IMR-90 (cell line): ENCODE measurements around the gene OR8S1. TPM values are rescaled to one million over a fixed set of nuclear protein-coding genes. Genes with fewer than 3 reads are reported as not detected.

Experiments
- ATAC-seq: fragments of 200-7000 bp; cut with Tn5 transposase; 2 replicates; pipeline ENCODE4 v1.9.1; 2020; ENCODE audit warnings: low read depth, mild to moderate bottlenecking, moderate library complexity
- Bru-seq: library from RNA; stranded (reverse); fragments of 400-500 nt; gene quantifications from one replicate; lab custom pipeline; 2021; lab: Mats Ljungman, UMichigan
- BruChase-seq, 2 experiments: library from RNA; stranded (reverse); fragments of 400-500 nt; gene quantifications; one replicate each; lab custom pipeline; 2021; lab: Mats Ljungman, UMichigan
- BruUV-seq: library from RNA; stranded (reverse); fragments of 400-500 nt; replicated peaks from 2 replicates; lab custom pipeline; 2021; lab: Mats Ljungman, UMichigan
- CTCF ChIA-PET: fragments of 300-600 bp; formaldehyde crosslinking; extraction: SDS; loops from one replicate; lab custom pipeline; 2021; ENCODE audit warnings: antibody characterized with exemption; lab: Yijun Ruan, JAX
- POLR2A ChIA-PET: fragments of 300-600 bp; sonication (Branson Sonifier 250); formaldehyde crosslinking; loops from one replicate; lab custom pipeline; 2022; ENCODE audit warnings: antibody characterized with exemption; ENCODE audit not compliant: unreplicated experiment; lab: Charles Lee
- DNase-seq: peaks from one replicate; pipeline ENCODE4 v3.0.0; 2013
- H2AFZ ChIP-seq: replicated peaks from 2 replicates; pipeline ENCODE3; 2013; ENCODE audit warnings: low read length, mild to moderate bottlenecking; ENCODE audit not compliant: poor library complexity
- H2AK5ac ChIP-seq: 2 replicates; pipeline ENCODE4 v1.6.1; 2013; ENCODE audit warnings: low read depth, low read length, inconsistent platforms
- H2AK9ac ChIP-seq: replicated peaks from 2 replicates; pipeline ENCODE3; 2013; ENCODE audit warnings: mild to moderate bottlenecking, low read depth, low read length, moderate library complexity; ENCODE audit not compliant: poor library complexity
- H2BK120ac ChIP-seq: 2 replicates; pipeline ENCODE4 v1.6.1; 2013; ENCODE audit warnings: low read depth, low read length, inconsistent platforms
- H2BK15ac ChIP-seq: 3 replicates; pipeline ENCODE4 v1.6.1; 2013; ENCODE audit warnings: low read depth, low read length, inconsistent platforms
- H2BK20ac ChIP-seq: 2 replicates; pipeline ENCODE4 v1.6.1; 2013; ENCODE audit warnings: low read depth, mild to moderate bottlenecking, inconsistent platforms, low read length, moderate library complexity
- H2BK5ac ChIP-seq: 2 replicates; pipeline ENCODE4 v1.6.1; 2013; ENCODE audit warnings: mild to moderate bottlenecking, low read depth, low read length, inconsistent platforms; ENCODE audit not compliant: poor library complexity, severe bottlenecking
- H3K14ac ChIP-seq: replicated peaks from 2 replicates; pipeline ENCODE4 v1.6.1; 2013; ENCODE audit warnings: low read depth, low read length, inconsistent platforms
- H3K18ac ChIP-seq: 2 replicates; pipeline ENCODE4 v1.6.1; 2013; ENCODE audit warnings: low read depth, low read length, control low read depth
- H3K23ac ChIP-seq: 2 replicates; pipeline ENCODE4 v1.6.1; 2013; ENCODE audit warnings: low read depth, low read length, inconsistent platforms
- H3K27ac ChIP-seq: 2 replicates; pipeline ENCODE4 v1.5.1; 2013; ENCODE audit warnings: mild to moderate bottlenecking, control low read depth, low read length; ENCODE audit not compliant: insufficient read depth
- H3K27me3 ChIP-seq: 2 replicates; pipeline ENCODE4 v1.6.1; 2013; ENCODE audit warnings: low read length; ENCODE audit not compliant: control insufficient read depth, insufficient read depth
- H3K36me3 ChIP-seq: 2 replicates; pipeline ENCODE4 v1.6.1; 2013; ENCODE audit warnings: low read length, mixed read lengths; ENCODE audit not compliant: control insufficient read depth, insufficient read depth
- H3K4ac ChIP-seq: 2 replicates; pipeline ENCODE4 v1.6.1; 2013; ENCODE audit warnings: low read depth, low read length, inconsistent platforms
- H3K4me1 ChIP-seq: 2 replicates; pipeline ENCODE4 v1.6.1; 2013; ENCODE audit warnings: low read length, mixed read lengths; ENCODE audit not compliant: control insufficient read depth, insufficient read depth
- H3K4me2 ChIP-seq: 2 replicates; pipeline ENCODE4 v1.6.1; 2013; ENCODE audit warnings: low read depth, mild to moderate bottlenecking, control low read depth, low read length, moderate library complexity
- H3K4me3 ChIP-seq: 2 replicates; pipeline ENCODE4 v1.5.1; 2013; ENCODE audit warnings: low read depth, mild to moderate bottlenecking, control low read depth, low read length, moderate library complexity; ENCODE audit not compliant: insufficient read depth
- H3K56ac ChIP-seq: 2 replicates; pipeline ENCODE4 v1.6.1; 2013; ENCODE audit warnings: low read length, inconsistent platforms; ENCODE audit not compliant: insufficient read depth; ENCODE audit errors: extremely low read depth
- H3K79me1 ChIP-seq, 2 experiments: 2 replicates each; pipeline ENCODE4 v1.6.1; 2013; ENCODE audit warnings: low read length in 2 of 2, inconsistent platforms in 1 of 2, low read depth in 1 of 2
- H3K9ac ChIP-seq: 2 replicates; pipeline ENCODE4 v1.6.1; 2013; ENCODE audit warnings: low read depth, low read length, control low read depth
- H3K9me1 ChIP-seq: 2 replicates; pipeline ENCODE4 v1.6.1; 2013; ENCODE audit warnings: low read length, inconsistent platforms; ENCODE audit not compliant: insufficient read depth
- H3K9me3 ChIP-seq: 2 replicates; pipeline ENCODE4 v1.6.1; 2013; ENCODE audit warnings: low read length; ENCODE audit not compliant: control insufficient read depth, insufficient read depth
- H4K20me1 ChIP-seq: 2 replicates; pipeline ENCODE4 v1.6.1; 2013; ENCODE audit warnings: low read length, inconsistent platforms; ENCODE audit not compliant: insufficient read depth
- H4K5ac ChIP-seq: 2 replicates; pipeline ENCODE4 v1.6.1; 2013; ENCODE audit warnings: mild to moderate bottlenecking, low read depth, low read length, control low read depth
- H4K8ac ChIP-seq, 2 experiments: 2 replicates each; pipeline ENCODE4 v1.6.1; 2013; ENCODE audit warnings: low read depth in 2 of 2, low read length in 2 of 2, control low read depth in 1 of 2, inconsistent platforms in 1 of 2
- H4K91ac ChIP-seq: 2 replicates; pipeline ENCODE4 v1.6.1; 2013; ENCODE audit warnings: low read depth, low read length, inconsistent platforms; ENCODE audit not compliant: insufficient read depth
- BHLHE40 ChIP-seq: fragments of 150-350 bp; IDR thresholded peaks from 2 replicates; pipeline ENCODE4 v1.6.1; 2016; ENCODE audit warnings: mild to moderate bottlenecking, low read depth, low read length
- CHD1 ChIP-seq: IDR thresholded peaks from 2 replicates; pipeline ENCODE4 v1.6.1; 2012; ENCODE audit warnings: low read depth, low read length, improper control_type of control experiment
- MAFK ChIP-seq: IDR thresholded peaks from 2 replicates; pipeline ENCODE4 v1.6.1; 2012; ENCODE audit warnings: low read depth, low read length, improper control_type of control experiment
- NFE2L2 ChIP-seq: fragments of 150-350 bp; IDR thresholded peaks from 2 replicates; pipeline ENCODE4 v1.6.1; 2016; ENCODE audit warnings: low read depth, mild to moderate bottlenecking, low read length
- POLR2A ChIP-seq: IDR thresholded peaks from 2 replicates; pipeline ENCODE4 v1.6.1; 2012; ENCODE audit warnings: mild to moderate bottlenecking, low read depth, low read length
- RFX5 ChIP-seq: IDR thresholded peaks from 2 replicates; pipeline ENCODE4 v1.8.0; 2012; ENCODE audit warnings: low read depth, mild to moderate bottlenecking, low read length, moderate library complexity
- SMC3 ChIP-seq: fragments of 150-350 bp; IDR thresholded peaks from 2 replicates; pipeline ENCODE4 v1.6.1; 2016; ENCODE audit warnings: low read depth, mild to moderate bottlenecking, antibody characterized with exemption, low read length, moderate library complexity
- WGBS, 2 experiments: methylation state at CpG; one replicate each; pipeline versions ENCODE4 v1.1.5 to v1.1.7; 2013; ENCODE audit warnings: missing lambda C conversion rate in 2 of 2; ENCODE audit not compliant: insufficient read length in 1 of 2; ENCODE audit errors: extremely low coverage in 2 of 2; 5-methylcytosine and 5-hydroxymethylcytosine counted together
- dilution Hi-C: fragments of 300-500 bp; cut with HindIII; formaldehyde crosslinking; loops from one replicate; pipeline ENCODE4 v1.14.3; 2018; ENCODE audit warnings: low sequenced_read_pairs; ENCODE audit not compliant: unreplicated experiment
- in situ Hi-C: fragments of 300-500 bp; cut with MboI; formaldehyde crosslinking; loops from 3 replicates; pipeline ENCODE4 v1.14.3; 2019; ENCODE audit warnings: low sequenced_read_pairs, inconsistent platforms, mixed read lengths
- intact Hi-C: fragments of 100-400 bp; cut with micrococcal nuclease; formaldehyde crosslinking; loops from 2 replicates; pipeline ENCODE4 v1.10.0; 2022
- long read RNA-seq: library from polyadenylated mRNA; unstranded; transcript quantifications from one replicate; pipeline ENCODE4 v2.0.0, GENCODE V29; 2021; ENCODE audit not compliant: unreplicated experiment
- polyA plus RNA-seq, 3 experiments: library from polyadenylated mRNA; depleted of rRNA; stranded (reverse); fragments of >200 nt; gene quantifications; 2 replicates each; pipeline ENCODE4 v1.2.3, GENCODE V29; 2012; ENCODE audit warnings: low replicate concordance in 1 of 3
- total RNA-seq: library from RNA; depleted of rRNA; stranded (reverse); fragments of >200 nt; gene quantifications from 2 replicates; pipeline ENCODE4 v1.2.3, GENCODE V29; 2012; rRNA removed
- TF ChIP-seq, protein P1 (sequence below): fragments of 150-350 bp; IDR thresholded peaks from 2 replicates; pipeline ENCODE4 v1.6.1; 2017; ENCODE audit warnings: mild to moderate bottlenecking, antibody characterized with exemption, low read length, low read depth
- TF ChIP-seq, protein P2 (sequence below): conservative IDR thresholded peaks from 2 replicates; pipeline ENCODE4 v1.5.1; 2012; ENCODE audit warnings: mild to moderate bottlenecking, low read depth, low read length, improper control_type of control experiment

Gene OR8S1, protein sequence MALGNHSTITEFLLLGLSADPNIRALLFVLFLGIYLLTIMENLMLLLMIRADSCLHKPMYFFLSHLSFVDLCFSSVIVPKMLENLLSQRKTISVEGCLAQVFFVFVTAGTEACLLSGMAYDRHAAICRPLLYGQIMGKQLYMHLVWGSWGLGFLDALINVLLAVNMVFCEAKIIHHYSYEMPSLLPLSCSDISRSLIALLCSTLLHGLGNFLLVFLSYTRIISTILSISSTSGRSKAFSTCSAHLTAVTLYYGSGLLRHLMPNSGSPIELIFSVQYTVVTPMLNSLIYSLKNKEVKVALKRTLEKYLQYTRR
- total RNA-seq = not detected in 2 replicates
- polyA plus RNA-seq (2012; rRNA removed) = not detected in 2 replicates
- polyA plus RNA-seq (2012; cell fraction: cytosol; rRNA removed) = not detected in 2 replicates
- not detected in 2 replicates for polyA plus RNA-seq (2012; cell fraction: nucleus; rRNA removed; ENCODE audit: low replicate concordance)
- not detected for Bru-seq, nascent RNA
- BruChase-seq, experiment 1, labeled RNA remaining after a 6-hour chase = not detected
- not detected for BruChase-seq, experiment 2, labeled RNA remaining after a 2-hour chase
- long read RNA-seq = 0 reads

DNA sequence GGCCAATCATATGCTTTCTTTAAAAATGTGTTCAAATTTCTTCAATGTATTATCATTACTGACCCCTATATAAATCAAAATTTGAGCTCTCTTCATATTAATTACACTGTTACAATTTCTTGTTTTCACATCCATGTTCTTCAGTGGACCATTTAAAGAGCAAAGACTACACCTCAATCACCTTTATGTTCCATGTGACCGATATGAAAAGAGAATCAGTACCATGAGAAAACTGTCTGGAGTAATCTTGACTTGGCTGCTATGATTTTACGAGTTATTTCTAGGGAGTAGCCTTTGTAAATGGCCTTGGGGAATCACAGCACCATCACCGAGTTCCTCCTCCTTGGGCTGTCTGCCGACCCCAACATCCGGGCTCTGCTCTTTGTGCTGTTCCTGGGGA is at the start of gene OR8S1:
TSS of gene OR8S1 (plus strand) at position 301 of the 400 bp plus-strand sequence. CDS start at position 301, 0 bp downstream.
- Histone ChIP-seq H3K27ac (no peak within 1 kb of the TSS), H3K4me3 (no peak within 1 kb of the TSS), H3K14ac (no peak within 1 kb of the TSS), H4K8ac (no peak within 1 kb of the TSS), H4K20me1 (no peaks in the 10 kb centered on the region), H4K91ac (no peak within 1 kb of the TSS), H2AK5ac (no peak within 1 kb of the TSS), H2BK5ac (no peak within 1 kb of the TSS), H3K4ac (no peak within 1 kb of the TSS), H3K23ac (no peak within 1 kb of the TSS), H3K4me2 (no peak within 1 kb of the TSS), H3K18ac (no peak within 1 kb of the TSS), H2BK15ac (no peak within 1 kb of the TSS), H4K5ac (no peak within 1 kb of the TSS), H2AK9ac (no peak within 1 kb of the TSS), H2BK20ac (no peak within 1 kb of the TSS), H3K9me1 (no peaks in the 10 kb centered on the region), H3K79me1 (no peaks in the 10 kb centered on the region), H2BK120ac (no peak within 1 kb of the TSS), H2AFZ (no peak within 1 kb of the TSS), H3K9ac (no peak within 1 kb of the TSS), H3K4me1 (no peaks in the 10 kb centered on the region), H3K56ac (no peak within 1 kb of the TSS), H3K27me3 (no peaks in the 10 kb centered on the region), H3K9me3 (no peaks in the 10 kb centered on the region), H3K36me3 (no peaks in the 10 kb centered on the region)
- ChIA-PET POLR2A (no interaction called here), CTCF (interaction anchor here (0.7 kb wide), 1 partner anchor 9 kb away, joined by 3 read pairs; no protein-coding TSS in a partner anchor)
- no peak for DNase-seq
- intact Hi-C loops (no loop called here), in situ Hi-C loops (loop anchor here (25.0 kb wide), 1 partner anchor 262 kb away; the partner anchor contains the start of gene ADCY6), dilution Hi-C loops (no loop called here)
- TF ChIP-seq RFX5 (no peak), MAFK (no peak), CHD1 (no peak), POLR2A (no peak), BHLHE40 (no peak), SMC3 (no peak), NFE2L2 (no peak)
- TF ChIP-seq, protein P1, sequence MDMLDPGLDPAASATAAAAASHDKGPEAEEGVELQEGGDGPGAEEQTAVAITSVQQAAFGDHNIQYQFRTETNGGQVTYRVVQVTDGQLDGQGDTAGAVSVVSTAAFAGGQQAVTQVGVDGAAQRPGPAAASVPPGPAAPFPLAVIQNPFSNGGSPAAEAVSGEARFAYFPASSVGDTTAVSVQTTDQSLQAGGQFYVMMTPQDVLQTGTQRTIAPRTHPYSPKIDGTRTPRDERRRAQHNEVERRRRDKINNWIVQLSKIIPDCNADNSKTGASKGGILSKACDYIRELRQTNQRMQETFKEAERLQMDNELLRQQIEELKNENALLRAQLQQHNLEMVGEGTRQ = no peak
- TF ChIP-seq, protein P2, sequence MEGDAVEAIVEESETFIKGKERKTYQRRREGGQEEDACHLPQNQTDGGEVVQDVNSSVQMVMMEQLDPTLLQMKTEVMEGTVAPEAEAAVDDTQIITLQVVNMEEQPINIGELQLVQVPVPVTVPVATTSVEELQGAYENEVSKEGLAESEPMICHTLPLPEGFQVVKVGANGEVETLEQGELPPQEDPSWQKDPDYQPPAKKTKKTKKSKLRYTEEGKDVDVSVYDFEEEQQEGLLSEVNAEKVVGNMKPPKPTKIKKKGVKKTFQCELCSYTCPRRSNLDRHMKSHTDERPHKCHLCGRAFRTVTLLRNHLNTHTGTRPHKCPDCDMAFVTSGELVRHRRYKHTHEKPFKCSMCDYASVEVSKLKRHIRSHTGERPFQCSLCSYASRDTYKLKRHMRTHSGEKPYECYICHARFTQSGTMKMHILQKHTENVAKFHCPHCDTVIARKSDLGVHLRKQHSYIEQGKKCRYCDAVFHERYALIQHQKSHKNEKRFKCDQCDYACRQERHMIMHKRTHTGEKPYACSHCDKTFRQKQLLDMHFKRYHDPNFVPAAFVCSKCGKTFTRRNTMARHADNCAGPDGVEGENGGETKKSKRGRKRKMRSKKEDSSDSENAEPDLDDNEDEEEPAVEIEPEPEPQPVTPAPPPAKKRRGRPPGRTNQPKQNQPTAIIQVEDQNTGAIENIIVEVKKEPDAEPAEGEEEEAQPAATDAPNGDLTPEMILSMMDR = no peak
- ATAC-seq = no peak
- 33% methylated on average over 1 of the region's 5 CpGs; no CpG with 5 or more reads in 1 of the 2 experiments for WGBS, 2 experiments
- BruUV-seq = no TSS peak
